Neural cell (in vitro differentiated cells): ENCODE results near the gene DARS1. TPM values are rescaled to one million over a fixed set of nuclear protein-coding genes. Genes with fewer than 3 reads are reported as not detected.

ENCODE experiments used
- H2AFZ ChIP-seq: fragments of 200-600, 300-800 bp; sonication (generic), shearing (Covaris generic); 2 replicates; pipeline ENCODE4 v1.6.0; 2014; ENCODE audit warnings: low read depth, mild to moderate bottlenecking, antibody characterized with exemption, low read length, moderate library complexity
- H3F3A ChIP-seq: fragments of 200-600 bp; shearing (Covaris generic); 2 replicates; pipeline ENCODE4 v1.6.1; 2016; ENCODE audit warnings: mild to moderate bottlenecking, moderate library complexity, mixed read lengths, antibody characterized with exemption, low read length; ENCODE audit not compliant: insufficient read depth, poor library complexity, severe bottlenecking
- H3K27ac ChIP-seq: fragments of 200-600, 300-800 bp; sonication (generic), shearing (Covaris generic); 2 replicates; pipeline ENCODE4 v1.5.1; 2014; ENCODE audit warnings: mild to moderate bottlenecking, low read length, moderate library complexity
- H3K27me3 ChIP-seq: fragments of 300-800, 200-600 bp; sonication (generic), shearing (Covaris generic); 2 replicates; pipeline ENCODE4 v1.6.0; 2014; ENCODE audit warnings: mild to moderate bottlenecking, low read depth, low read length, moderate library complexity; ENCODE audit not compliant: insufficient read depth
- H3K36me3 ChIP-seq: fragments of 300-800, 200-600 bp; sonication (generic), shearing (Covaris generic); 2 replicates; pipeline ENCODE4 v1.5.1; 2014; ENCODE audit warnings: mild to moderate bottlenecking, antibody characterized with exemption, low read length, moderate library complexity; ENCODE audit not compliant: insufficient read depth
- H3K4me2 ChIP-seq: fragments of 300-800, 200-600 bp; sonication (generic), shearing (Covaris generic); 2 replicates; pipeline ENCODE4 v1.6.0; 2014; ENCODE audit warnings: mild to moderate bottlenecking, low read length
- H3K4me3 ChIP-seq: fragments of 300-800, 200-600 bp; sonication (generic), shearing (Covaris generic); 2 replicates; pipeline ENCODE4 v1.5.1; 2014; ENCODE audit warnings: mild to moderate bottlenecking, low read length, moderate library complexity
- H3K79me2 ChIP-seq: fragments of 200-600 bp; shearing (Covaris generic); replicated peaks from 2 replicates; pipeline ENCODE4 v1.6.0; 2014; ENCODE audit warnings: mild to moderate bottlenecking, low read length, moderate library complexity; ENCODE audit not compliant: insufficient read depth
- H3K9ac ChIP-seq: fragments of 300-800, 200-600 bp; sonication (generic), shearing (Covaris generic); 2 replicates; pipeline ENCODE4 v1.6.1; 2016; ENCODE audit warnings: mild to moderate bottlenecking, low read length, mixed read lengths
- H3K9me2 ChIP-seq: fragments of 200-600 bp; shearing (Covaris generic); 2 replicates; pipeline ENCODE4 v1.6.1; 2016; ENCODE audit warnings: mild to moderate bottlenecking, low read length, mixed read lengths; ENCODE audit not compliant: insufficient read depth
- H3K9me3 ChIP-seq: fragments of 200-600, 300-800 bp; sonication (generic), shearing (Covaris generic); 2 replicates; pipeline ENCODE4 v1.6.1; 2016; ENCODE audit warnings: mild to moderate bottlenecking, mixed run types, low read length, moderate library complexity, mixed read lengths
- H4K20me1 ChIP-seq: fragments of 200-600 bp; shearing (Covaris generic); 2 replicates; pipeline ENCODE4 v1.6.1; 2016; ENCODE audit warnings: mild to moderate bottlenecking, mixed run types; ENCODE audit not compliant: insufficient read depth
- EP300 ChIP-seq: fragments of 450-650 bp; conservative IDR thresholded peaks from 2 replicates; pipeline ENCODE4 v1.6.1; 2014; ENCODE audit warnings: antibody characterized with exemption, mild to moderate bottlenecking, moderate library complexity; ENCODE audit not compliant: poor library complexity, severe bottlenecking
- EZH2 ChIP-seq: fragments of 200-600, 300-800 bp; shearing (Covaris generic), sonication (generic); IDR thresholded peaks from 2 replicates; pipeline ENCODE4 v1.6.1; 2014; ENCODE audit warnings: antibody characterized with exemption, low read length, borderline replicate concordance, mild to moderate bottlenecking; ENCODE audit not compliant: insufficient read depth, poor library complexity, severe bottlenecking
- MXI1 ChIP-seq: fragments of 450-650 bp; conservative IDR thresholded peaks from 2 replicates; pipeline ENCODE4 v1.6.1; 2014; ENCODE audit warnings: antibody characterized with exemption, mild to moderate bottlenecking; ENCODE audit not compliant: poor library complexity, severe bottlenecking
- POLR2AphosphoS5 ChIP-seq: IDR thresholded peaks from 2 replicates; pipeline ENCODE4 v1.6.1; 2012
- RAD21 ChIP-seq: fragments of 450-650 bp; conservative IDR thresholded peaks from 2 replicates; pipeline ENCODE4 v1.6.1; 2014; ENCODE audit warnings: antibody characterized with exemption, mild to moderate bottlenecking, moderate library complexity
- SMC3 ChIP-seq: fragments of 450-650 bp; conservative IDR thresholded peaks from 2 replicates; pipeline ENCODE4 v1.6.1; 2014; ENCODE audit warnings: antibody characterized with exemption, mild to moderate bottlenecking, moderate library complexity; ENCODE audit not compliant: poor library complexity
- TAF1 ChIP-seq: IDR thresholded peaks from 2 replicates; pipeline ENCODE4 v1.6.1; 2012; ENCODE audit warnings: low read depth
- polyA plus RNA-seq: library from polyadenylated mRNA; depleted of rRNA; stranded (reverse); fragments of >200 nt; gene quantifications from 2 replicates; pipeline ENCODE4 v1.2.3, GENCODE V29; 2014
- TF ChIP-seq, protein P1 (sequence below): IDR thresholded peaks from 2 replicates; pipeline ENCODE4 v1.6.1; 2012; ENCODE audit warnings: borderline replicate concordance
- TF ChIP-seq, protein P2 (sequence below): fragments of 450-650 bp; IDR thresholded peaks from 2 replicates; pipeline ENCODE4 v1.5.1; 2014; ENCODE audit warnings: antibody characterized with exemption, mild to moderate bottlenecking, moderate library complexity; ENCODE audit not compliant: poor library complexity, severe bottlenecking

DARS1 gene
- polyA plus RNA-seq, 1 donor from 2014 or later = 37.9 TPM

DNA sequence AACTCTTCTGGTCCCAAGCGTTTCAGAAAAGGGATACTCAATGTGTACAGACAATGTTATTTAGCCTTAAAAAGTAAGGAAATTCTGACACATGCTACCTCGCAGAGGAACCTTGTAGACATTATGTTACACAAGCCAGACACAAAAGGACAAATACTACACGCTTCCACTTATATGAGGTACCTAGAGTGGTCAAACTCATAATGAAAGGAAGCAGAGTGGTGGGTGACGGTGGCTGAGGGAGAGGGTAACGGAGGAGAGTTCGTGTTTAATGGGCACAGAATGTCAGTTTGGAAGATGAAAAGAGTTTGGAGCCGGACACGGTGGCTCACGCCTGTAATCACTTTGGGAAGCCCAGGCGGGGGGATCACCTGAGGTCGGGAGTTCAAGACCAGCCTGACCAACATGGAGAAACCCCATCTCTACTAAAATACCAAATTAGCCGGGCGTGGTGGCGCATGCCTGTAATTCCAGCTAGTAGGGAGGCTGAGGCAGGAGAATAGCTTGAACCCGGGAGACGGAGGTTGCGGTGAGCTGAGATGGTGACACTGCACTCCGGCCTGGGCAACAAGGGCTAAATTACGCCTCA, 110.6 kb downstream of the DARS1 start:
- Histone ChIP-seq H3K27ac (no peak overlapping the region), H3K9me2 (no peaks in the 10 kb centered on the region), H3K79me2 (peaks cover 4% of the 10 kb centered on the region), H3K9me3 (no peaks in the 10 kb centered on the region), H3K9ac (no peak overlapping the region), H3K27me3 (no peaks in the 10 kb centered on the region), H4K20me1 (no peaks in the 10 kb centered on the region), H3K4me2 (no peak overlapping the region), H3F3A (no peaks in the 10 kb centered on the region), H3K36me3 (no peaks in the 10 kb centered on the region), H2AFZ (no peak overlapping the region), H3K4me3 (peak overlapping the region; percentile 90)
- no peak for TF ChIP-seq MXI1
- TF ChIP-seq EP300 = no peak
- no peak for TF ChIP-seq RAD21
- TF ChIP-seq, protein P1, sequence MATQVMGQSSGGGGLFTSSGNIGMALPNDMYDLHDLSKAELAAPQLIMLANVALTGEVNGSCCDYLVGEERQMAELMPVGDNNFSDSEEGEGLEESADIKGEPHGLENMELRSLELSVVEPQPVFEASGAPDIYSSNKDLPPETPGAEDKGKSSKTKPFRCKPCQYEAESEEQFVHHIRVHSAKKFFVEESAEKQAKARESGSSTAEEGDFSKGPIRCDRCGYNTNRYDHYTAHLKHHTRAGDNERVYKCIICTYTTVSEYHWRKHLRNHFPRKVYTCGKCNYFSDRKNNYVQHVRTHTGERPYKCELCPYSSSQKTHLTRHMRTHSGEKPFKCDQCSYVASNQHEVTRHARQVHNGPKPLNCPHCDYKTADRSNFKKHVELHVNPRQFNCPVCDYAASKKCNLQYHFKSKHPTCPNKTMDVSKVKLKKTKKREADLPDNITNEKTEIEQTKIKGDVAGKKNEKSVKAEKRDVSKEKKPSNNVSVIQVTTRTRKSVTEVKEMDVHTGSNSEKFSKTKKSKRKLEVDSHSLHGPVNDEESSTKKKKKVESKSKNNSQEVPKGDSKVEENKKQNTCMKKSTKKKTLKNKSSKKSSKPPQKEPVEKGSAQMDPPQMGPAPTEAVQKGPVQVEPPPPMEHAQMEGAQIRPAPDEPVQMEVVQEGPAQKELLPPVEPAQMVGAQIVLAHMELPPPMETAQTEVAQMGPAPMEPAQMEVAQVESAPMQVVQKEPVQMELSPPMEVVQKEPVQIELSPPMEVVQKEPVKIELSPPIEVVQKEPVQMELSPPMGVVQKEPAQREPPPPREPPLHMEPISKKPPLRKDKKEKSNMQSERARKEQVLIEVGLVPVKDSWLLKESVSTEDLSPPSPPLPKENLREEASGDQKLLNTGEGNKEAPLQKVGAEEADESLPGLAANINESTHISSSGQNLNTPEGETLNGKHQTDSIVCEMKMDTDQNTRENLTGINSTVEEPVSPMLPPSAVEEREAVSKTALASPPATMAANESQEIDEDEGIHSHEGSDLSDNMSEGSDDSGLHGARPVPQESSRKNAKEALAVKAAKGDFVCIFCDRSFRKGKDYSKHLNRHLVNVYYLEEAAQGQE = no peak
- no peak for TF ChIP-seq TAF1
- TF ChIP-seq, protein P2, sequence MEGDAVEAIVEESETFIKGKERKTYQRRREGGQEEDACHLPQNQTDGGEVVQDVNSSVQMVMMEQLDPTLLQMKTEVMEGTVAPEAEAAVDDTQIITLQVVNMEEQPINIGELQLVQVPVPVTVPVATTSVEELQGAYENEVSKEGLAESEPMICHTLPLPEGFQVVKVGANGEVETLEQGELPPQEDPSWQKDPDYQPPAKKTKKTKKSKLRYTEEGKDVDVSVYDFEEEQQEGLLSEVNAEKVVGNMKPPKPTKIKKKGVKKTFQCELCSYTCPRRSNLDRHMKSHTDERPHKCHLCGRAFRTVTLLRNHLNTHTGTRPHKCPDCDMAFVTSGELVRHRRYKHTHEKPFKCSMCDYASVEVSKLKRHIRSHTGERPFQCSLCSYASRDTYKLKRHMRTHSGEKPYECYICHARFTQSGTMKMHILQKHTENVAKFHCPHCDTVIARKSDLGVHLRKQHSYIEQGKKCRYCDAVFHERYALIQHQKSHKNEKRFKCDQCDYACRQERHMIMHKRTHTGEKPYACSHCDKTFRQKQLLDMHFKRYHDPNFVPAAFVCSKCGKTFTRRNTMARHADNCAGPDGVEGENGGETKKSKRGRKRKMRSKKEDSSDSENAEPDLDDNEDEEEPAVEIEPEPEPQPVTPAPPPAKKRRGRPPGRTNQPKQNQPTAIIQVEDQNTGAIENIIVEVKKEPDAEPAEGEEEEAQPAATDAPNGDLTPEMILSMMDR = no peak
- TF ChIP-seq POLR2AphosphoS5 = no peak
- no peak for TF ChIP-seq EZH2
- TF ChIP-seq SMC3 = no peak

DNA sequence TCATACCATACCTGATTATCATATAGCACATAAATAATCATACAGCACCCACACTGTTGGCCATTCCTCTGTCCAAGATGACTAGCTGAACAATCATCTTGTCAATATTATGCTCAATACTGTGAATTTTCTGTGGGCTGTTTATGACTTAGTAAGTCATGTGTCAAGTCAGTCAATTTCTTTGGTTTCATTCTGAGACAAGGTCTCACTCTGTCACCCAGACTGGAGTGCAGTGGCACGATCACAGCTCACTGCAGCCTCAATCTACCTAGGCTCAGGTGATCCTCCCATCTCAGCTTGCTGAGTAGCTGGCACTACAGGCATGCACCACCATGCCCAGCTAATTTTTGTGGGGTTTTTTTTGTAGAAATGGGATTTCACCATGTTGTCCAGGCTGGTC, 114.9 kb downstream of the DARS1 start:
- H3K27me3 ChIP-seq = no peaks in the 10 kb centered on the region
- H3K36me3 ChIP-seq = no peaks in the 10 kb centered on the region
- H3K79me2 ChIP-seq = peaks cover 4% of the 10 kb centered on the region
- H3F3A ChIP-seq = no peaks in the 10 kb centered on the region
- H3K27ac ChIP-seq = no peak overlapping the region
- H3K9ac ChIP-seq = no peak overlapping the region
- H4K20me1 ChIP-seq = no peaks in the 10 kb centered on the region
- H3K4me3 ChIP-seq = no peak overlapping the region
- no peak overlapping the region for H2AFZ ChIP-seq
- H3K9me2 ChIP-seq = no peaks in the 10 kb centered on the region
- no peak overlapping the region for H3K4me2 ChIP-seq
- TF ChIP-seq TAF1 (no peak), SMC3 (no peak), RAD21 (no peak), POLR2AphosphoS5 (no peak), EZH2 (no peak), MXI1 (no peak), EP300 (no peak)
- TF ChIP-seq, protein P2 = no peak
- TF ChIP-seq, protein P1 = no peak
- no peaks in the 10 kb centered on the region for H3K9me3 ChIP-seq
